GM08714 (cell line): ENCODE data around the gene LRGUK.
"Not testable (repeated sequence)": the region's sequence is repeated elsewhere in the genome, so short reads cannot be mapped to it uniquely, and the experiment has no call there.

Source experiments
- H3K4me3 ChIP-seq: fragments of 200-500 bp; sonication (Bioruptor generic); 2 replicates; pipeline ENCODE4 v1.5.1; 2014; ENCODE audit warnings: mild to moderate bottlenecking, low read length, inconsistent platforms
- ZNF274 ChIP-seq: IDR thresholded peaks from 2 replicates; pipeline ENCODE4 v1.6.1; 2012; ENCODE audit warnings: mild to moderate bottlenecking, low read depth, low read length

LRGUK gene

GRCh38 chr7:134126966-134127848, at the start of gene LRGUK:
TSS of gene LRGUK (plus strand) at chr7:134127340. CDS start at chr7:134127368, 28 bp downstream.
- peak within 1 kb of the TSS; percentile 61; the same call in 1 of the 2 replicates for H3K4me3 ChIP-seq
- TF ChIP-seq ZNF274, result no peak

- not testable (repeated sequence) for H3K4me3 ChIP-seq
Measured at GRCh38 chr7:134077560-134077959, 49.6 kb upstream of the LRGUK start.

GRCh38 chr7:134078991-134079390, 48.1 kb upstream of the LRGUK start:
- TF ChIP-seq ZNF274, result no peak

GRCh38 chr7:134081695-134082094, 45.4 kb upstream of the LRGUK start:
- no peak overlapping the region for H3K4me3 ChIP-seq
- no peak for TF ChIP-seq ZNF274

More at GRCh38 chr7:134078991-134079390, 48.1 kb upstream of the LRGUK start:
- no peak overlapping the region for H3K4me3 ChIP-seq

- no peak for TF ChIP-seq ZNF274
- no peak overlapping the region for H3K4me3 ChIP-seq
Measured at GRCh38 chr7:134083766-134084487, 43.2 kb upstream of the LRGUK start.

GRCh38 chr7:134084488-134085144, 42.5 kb upstream of the LRGUK start:
- H3K4me3 ChIP-seq, result no peak overlapping the region
- TF ChIP-seq ZNF274, result no peak

GRCh38 chr7:134085311-134085710, 41.8 kb upstream of the LRGUK start:
- TF ChIP-seq ZNF274, result no peak
- no peak overlapping the region for H3K4me3 ChIP-seq

- TF ChIP-seq ZNF274, result no peak
- no peak overlapping the region for H3K4me3 ChIP-seq
Measured at GRCh38 chr7:134086998-134087735, 40.0 kb upstream of the LRGUK start.

- TF ChIP-seq ZNF274, result no peak
- H3K4me3 ChIP-seq, result no peak overlapping the region
Measured at GRCh38 chr7:134088199-134088598, 38.9 kb upstream of the LRGUK start.

- TF ChIP-seq ZNF274, result no peak
- no peak overlapping the region for H3K4me3 ChIP-seq
Measured at GRCh38 chr7:134089446-134089845, 37.7 kb upstream of the LRGUK start.

- no peak overlapping the region for H3K4me3 ChIP-seq
Measured at GRCh38 chr7:134098072-134098471, 29.1 kb upstream of the LRGUK start.

GRCh38 chr7:134101716-134102115, 25.4 kb upstream of the LRGUK start:
- no peak overlapping the region for H3K4me3 ChIP-seq
- TF ChIP-seq ZNF274, result no peak

More at GRCh38 chr7:134098072-134098471, 29.1 kb upstream of the LRGUK start:
- no peak for TF ChIP-seq ZNF274

GRCh38 chr7:134104166-134104565, 23.0 kb upstream of the LRGUK start:
- no peak overlapping the region for H3K4me3 ChIP-seq
- no peak for TF ChIP-seq ZNF274

- H3K4me3 ChIP-seq, result no peak overlapping the region
- TF ChIP-seq ZNF274, result no peak
Measured at GRCh38 chr7:134105841-134106240, 21.3 kb upstream of the LRGUK start.
